ENCODE measurements around the gene FRK.

The FRK gene

DNA sequence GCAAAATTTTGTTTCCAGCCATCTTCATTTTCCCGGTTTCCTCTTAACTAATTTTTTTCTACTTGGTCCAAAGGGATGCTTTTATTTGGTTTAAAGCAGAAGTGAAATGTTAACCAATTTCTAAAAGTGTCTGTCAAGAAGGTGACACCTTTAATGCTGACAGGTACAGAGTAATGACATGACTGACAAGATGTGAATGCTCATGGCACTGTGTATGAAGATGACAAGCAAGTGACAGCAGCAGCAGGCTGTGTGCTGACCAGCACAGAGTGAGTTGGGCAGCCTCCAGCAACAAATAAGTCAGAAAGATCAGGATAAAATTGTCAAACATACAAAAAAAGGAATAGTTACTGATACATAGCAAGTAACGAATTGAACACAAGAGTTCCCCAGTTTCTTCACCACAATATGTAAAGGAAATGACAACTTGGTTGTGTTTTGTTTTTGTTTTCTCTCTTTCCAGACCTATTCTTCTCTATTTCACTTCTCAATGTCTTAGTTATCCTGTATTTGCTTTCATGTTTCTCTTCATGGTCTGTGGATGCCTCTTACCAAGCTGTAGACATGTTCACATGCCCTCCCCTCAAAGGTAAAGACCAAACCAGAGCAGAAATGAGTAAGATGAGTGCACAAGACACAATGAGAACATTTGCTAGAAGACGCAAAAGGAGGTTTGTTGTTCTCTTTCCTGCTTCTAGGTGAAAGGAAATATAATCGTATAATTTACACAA lies 174.9 kb downstream of the FRK start:
- no peak for DNase-seq

DNA sequence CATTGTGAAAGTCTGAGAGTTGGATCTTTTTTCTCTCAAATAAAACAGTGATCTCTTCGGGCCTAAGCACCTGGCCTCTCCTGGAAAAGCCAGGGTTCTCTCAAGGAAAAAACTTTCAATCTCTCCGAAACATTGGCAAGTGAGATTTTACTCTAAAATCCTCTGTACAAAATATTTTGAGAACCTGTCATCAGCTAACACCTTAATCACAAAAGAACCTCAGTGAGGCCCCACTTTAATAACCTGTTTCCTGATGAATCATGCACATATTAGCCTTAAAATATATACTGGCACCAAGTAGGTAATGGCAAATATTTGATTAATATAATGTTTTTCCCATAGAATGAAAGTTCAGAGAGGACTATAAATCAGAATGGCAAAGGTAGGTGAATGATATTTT lies 177.9 kb downstream of the FRK start:
- DNase-seq, result no peak

DNA sequence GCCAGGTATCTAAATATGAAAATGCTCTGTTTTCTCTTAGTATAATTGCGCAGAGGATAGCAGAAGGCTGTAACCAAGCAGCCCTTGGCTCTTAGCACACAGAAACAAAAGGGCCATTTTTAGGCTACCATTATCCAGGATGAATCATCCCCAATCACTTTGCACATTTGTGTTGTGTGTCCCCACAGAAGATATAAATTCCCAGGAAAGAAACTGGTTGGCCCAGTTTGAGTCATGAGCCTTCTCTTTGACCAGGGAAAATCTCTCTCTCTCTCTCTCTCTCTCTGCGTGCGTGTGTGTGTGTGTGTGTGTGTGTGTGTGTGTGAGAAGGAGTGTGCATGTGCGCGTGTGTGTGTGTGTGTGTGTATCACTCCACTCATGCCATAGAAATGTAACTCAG lies 178.5 kb downstream of the FRK start:
- DNase-seq, result no peak
